ENCODE results near the gene EPHB2. TPM values are rescaled to one million over a fixed set of nuclear protein-coding genes. Genes with fewer than 3 reads are reported as not detected.

EPHB2 gene
- total RNA-seq, 2 donors from 2014 or later, result 11.4 to 17.4 TPM

DNA sequence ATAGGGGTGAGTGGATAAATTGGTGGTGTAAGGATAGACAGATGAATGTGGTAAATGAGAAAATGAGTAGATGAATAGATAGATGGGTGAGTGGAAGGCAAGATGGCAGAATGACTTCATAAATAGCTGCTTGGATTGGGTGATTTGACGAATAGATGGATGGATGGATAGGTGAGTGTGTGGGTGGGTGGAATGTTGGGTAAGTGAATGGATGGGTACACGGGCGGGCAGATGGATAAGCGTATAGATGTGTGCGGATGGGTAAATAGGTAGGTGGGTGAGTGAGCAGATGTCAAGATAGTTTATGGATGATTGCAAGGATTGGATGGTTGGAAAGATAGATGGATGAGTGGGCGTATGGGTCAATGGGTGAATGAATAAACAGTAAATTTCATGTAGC, 59.3 kb downstream of the EPHB2 start:
- no peak for DNase-seq (ENCODE audit: low spot score)
- intact Hi-C loops (cut with DNase I), result no loop called here

- no peak for DNase-seq (ENCODE audit: low spot score)
- intact Hi-C loops (cut with DNase I), result no loop called here
Measured at GRCh38 chr1:22772014-22772413, 61.4 kb downstream of the EPHB2 start.

DNA sequence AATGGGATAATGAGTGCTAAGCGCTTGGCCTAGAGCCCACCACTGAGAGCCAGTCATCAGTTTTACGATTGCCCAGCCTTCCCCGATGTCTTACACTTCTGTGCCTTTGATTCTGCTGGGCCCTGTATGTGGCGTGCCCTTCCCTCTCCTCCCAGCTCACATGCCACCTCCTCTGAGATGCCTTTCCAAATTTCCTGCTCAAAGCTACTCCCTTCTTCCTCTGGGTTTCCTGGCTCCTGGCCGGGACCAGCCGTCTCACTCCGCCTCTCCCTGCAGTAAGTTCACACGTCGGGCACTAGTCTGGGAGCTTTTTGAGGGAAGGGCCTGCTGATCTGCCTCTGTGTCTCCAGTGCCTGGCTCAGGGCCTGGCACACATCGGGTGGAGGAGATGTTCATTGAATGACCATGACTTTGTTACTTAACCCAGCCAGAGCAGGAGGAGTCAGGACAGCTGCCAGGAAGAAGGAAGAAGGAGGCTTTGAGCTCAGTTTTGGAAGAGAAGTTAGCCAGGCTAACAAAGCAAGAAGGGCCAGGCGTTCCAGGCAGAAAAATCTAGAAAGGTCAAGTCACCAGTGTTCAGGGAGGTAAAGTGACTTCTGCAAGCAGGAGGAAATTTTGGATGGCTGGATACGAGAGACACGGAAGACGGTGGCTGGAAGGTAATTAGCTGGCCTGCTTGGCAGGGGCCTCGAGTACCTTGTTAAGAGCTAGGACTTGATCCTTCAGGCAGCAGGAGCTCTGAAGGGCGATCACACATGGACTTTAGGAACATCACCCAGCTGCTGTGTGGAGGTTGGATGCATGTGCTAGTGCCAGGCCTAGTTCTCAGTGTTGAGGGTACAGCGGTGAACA, 63.6 kb downstream of the EPHB2 start:
- intact Hi-C loops (cut with DNase I), result no loop called here
- DNase-seq (ENCODE audit: low spot score), result peak; percentile 94

DNA sequence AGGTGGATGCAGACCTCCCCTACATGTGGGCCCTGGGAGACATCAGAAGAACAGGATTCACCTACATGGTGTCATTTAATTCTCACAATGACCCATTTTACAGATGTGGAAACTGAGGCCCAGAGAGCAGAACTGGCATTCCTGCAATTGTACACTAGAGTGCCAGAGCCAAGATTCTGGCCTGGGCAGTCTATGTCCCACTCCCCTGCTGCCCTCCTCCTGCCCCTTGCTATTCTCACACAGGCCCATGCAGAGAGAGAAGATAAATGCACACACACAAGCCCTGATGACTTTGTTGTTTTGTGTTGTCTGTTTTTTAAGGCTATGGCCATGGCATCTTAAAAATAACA, 64.2 kb downstream of the EPHB2 start:
- intact Hi-C loops (cut with DNase I), result no loop called here

DNA sequence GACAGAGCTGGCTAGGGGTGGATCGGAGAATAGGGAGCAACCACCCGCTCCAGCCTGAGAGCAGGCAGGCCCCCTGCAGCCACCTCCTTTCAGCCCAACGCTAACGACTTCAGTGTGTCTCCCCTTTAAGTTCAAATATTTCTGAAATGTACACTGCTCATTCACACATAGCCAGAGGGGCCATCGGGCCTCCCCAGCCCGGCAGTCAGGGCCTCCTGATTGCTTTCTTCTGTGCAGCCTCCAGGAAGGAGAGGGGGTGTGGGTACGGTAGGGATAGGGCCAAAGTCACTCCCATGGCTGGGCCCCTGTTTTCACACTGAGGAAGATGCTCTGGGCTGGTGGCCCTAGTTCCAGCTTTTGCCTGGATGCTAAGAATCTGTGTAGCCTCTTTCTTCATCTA, 64.8 kb downstream of the EPHB2 start:
- DNase-seq (ENCODE audit: low spot score), result no peak
- intact Hi-C loops (cut with DNase I), result no loop called here

More for the DNA sequence above, 64.2 kb downstream of the EPHB2 start:
- no peak for DNase-seq (ENCODE audit: low spot score)

DNA sequence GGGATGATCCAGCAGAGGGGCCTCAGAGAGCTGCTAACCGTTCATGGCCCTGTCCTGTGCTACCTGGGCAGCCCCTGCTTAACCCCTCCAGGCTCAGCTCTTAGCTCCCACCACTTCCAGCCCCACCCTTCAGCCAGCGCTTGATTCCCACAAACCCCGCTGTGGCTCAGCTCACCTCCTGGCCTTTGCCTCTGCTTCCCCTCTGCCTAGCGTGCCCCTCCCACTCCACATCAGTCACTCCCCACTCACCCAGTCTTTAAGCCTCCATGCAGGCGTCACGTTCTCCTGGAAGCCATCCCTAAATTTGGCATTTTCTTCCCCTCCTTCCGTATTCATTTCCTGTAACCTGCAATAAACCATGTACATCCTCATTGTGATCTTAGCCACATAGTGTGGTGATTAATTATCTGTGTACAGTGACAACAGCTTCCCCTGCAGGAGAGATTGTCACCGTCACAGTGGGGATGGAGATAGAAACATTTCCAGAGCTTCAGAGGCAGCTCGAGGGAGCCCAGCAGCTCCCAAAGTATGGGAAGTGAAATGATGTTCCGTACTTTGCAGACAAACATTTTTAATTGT, 65.5 kb downstream of the EPHB2 start:
- DNase-seq (ENCODE audit: low spot score), result no peak
- intact Hi-C loops (cut with DNase I), result no loop called here

DNA sequence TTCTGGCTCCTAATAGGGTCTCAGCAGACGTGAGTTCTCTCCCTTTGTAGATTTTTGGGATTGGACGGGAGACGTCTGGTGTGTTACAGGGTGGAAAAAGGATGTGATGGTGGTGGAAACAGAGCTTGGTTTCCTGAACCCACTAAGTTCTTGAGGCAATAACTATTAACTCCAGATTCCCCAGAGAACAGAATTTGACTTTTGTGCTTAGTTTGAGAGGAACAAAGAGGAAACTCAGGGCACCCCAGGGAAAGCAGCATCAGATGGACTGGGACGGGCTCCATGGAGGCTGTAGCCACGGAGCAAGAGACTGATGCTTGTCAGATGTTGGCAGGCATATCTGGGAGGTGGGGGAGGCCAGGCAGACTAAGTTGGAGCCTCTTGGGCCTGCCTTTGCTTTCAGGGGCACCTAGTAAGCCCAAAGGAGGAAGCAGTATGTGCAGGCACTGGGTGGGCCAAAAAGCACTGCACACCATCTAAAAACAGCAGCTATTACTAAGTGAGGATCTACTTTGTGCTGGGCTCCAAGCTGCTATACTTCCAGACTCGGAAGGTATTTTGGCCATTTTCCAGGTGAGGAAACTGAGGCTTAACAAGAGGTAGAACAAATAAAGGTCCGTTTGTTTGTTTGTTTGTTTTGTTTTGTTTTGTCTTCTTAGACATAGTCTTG, 66.9 kb downstream of the EPHB2 start:
- intact Hi-C loops (cut with DNase I), result no loop called here

GRCh38 chr1:22778408-22778807, 67.8 kb downstream of the EPHB2 start:
- intact Hi-C loops (cut with DNase I), result no loop called here

More for the DNA sequence above, 66.9 kb downstream of the EPHB2 start:
- DNase-seq (ENCODE audit: low spot score), result no peak

GRCh38 chr1:22778862-22779520, 68.4 kb downstream of the EPHB2 start:
- intact Hi-C loops (cut with DNase I), result no loop called here
- DNase-seq (ENCODE audit: low spot score), result peak; percentile 85

More at GRCh38 chr1:22778408-22778807, 67.8 kb downstream of the EPHB2 start:
- DNase-seq (ENCODE audit: low spot score), result no peak

GRCh38 chr1:22780696-22781095, 70.1 kb downstream of the EPHB2 start:
- intact Hi-C loops (cut with DNase I), result no loop called here
- no peak for DNase-seq (ENCODE audit: low spot score)

- no peak for DNase-seq (ENCODE audit: low spot score)
- intact Hi-C loops (cut with DNase I), result no loop called here
Measured at GRCh38 chr1:22781483-22781882, 70.8 kb downstream of the EPHB2 start.

DNA sequence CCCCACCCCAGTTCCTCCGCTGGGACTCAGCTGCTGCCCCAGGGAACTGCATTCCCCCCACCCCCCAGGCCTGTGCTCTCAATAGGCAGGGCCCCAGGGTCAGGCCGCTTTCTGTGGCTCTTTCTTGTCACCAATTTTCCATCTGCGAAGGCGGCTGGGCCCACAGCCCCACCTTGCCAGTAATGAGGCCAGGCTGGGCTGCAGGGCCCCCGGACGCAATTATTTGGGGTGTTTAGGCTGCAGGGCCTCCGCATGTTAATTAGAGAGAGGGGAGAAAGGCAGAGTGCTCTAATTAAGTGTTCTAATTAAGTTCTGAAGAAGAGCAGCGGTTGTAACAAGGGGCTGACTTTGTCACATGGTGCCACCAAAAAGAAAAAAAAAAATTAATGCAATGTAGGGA, 71.8 kb downstream of the EPHB2 start:
- no peak for DNase-seq (ENCODE audit: low spot score)
- intact Hi-C loops (cut with DNase I), result no loop called here

DNA sequence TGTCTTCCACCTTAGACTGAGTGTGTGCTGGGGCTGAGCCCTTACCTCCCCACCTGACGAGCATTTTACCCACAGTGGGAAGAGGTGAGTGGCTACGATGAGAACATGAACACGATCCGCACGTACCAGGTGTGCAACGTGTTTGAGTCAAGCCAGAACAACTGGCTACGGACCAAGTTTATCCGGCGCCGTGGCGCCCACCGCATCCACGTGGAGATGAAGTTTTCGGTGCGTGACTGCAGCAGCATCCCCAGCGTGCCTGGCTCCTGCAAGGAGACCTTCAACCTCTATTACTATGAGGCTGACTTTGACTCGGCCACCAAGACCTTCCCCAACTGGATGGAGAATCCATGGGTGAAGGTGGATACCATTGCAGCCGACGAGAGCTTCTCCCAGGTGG, 73.7 kb downstream of the EPHB2 start:
- no peak for DNase-seq (ENCODE audit: low spot score)
- intact Hi-C loops (cut with DNase I), result no loop called here

DNA sequence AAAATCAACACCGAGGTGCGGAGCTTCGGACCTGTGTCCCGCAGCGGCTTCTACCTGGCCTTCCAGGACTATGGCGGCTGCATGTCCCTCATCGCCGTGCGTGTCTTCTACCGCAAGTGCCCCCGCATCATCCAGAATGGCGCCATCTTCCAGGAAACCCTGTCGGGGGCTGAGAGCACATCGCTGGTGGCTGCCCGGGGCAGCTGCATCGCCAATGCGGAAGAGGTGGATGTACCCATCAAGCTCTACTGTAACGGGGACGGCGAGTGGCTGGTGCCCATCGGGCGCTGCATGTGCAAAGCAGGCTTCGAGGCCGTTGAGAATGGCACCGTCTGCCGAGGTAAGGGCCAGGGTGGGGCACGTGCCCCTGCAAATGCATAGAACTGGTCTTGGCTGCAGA, 74.1 kb downstream of the EPHB2 start:
- intact Hi-C loops (cut with DNase I), result no loop called here
- DNase-seq (ENCODE audit: low spot score), result no peak

DNA sequence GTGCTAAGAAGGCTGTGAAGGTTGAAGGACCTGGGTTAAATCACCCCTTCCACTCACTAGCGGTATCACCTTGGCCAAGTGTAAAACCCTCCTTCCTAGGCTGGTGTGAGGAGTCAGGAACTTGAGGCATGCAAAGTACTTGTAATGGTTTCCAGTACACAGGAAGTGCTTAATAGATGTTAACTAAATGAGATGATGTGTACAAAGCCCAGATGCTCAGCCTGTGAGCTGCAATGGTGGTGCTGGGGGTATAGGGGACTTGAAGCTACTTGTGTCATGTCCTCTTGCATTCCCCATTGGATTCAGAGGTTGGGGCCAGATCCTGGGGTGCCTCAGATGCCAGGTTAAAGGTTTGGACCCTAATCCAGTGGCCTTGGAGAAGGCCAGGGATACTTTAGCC, 75.5 kb downstream of the EPHB2 start:
- DNase-seq (ENCODE audit: low spot score), result no peak
- intact Hi-C loops (cut with DNase I), result no loop called here

GRCh38 chr1:22786719-22787489, 76.3 kb downstream of the EPHB2 start:
- intact Hi-C loops (cut with DNase I), result no loop called here
- no peak for DNase-seq (ENCODE audit: low spot score)

GRCh38 chr1:22787636-22788035, 77.0 kb downstream of the EPHB2 start:
- intact Hi-C loops (cut with DNase I), result loop anchor here in 1 of 2 donors (1.0 kb wide), 1 partner anchor 24 kb away; no protein-coding TSS in a partner anchor
- DNase-seq (ENCODE audit: low spot score), result no peak

GRCh38 chr1:22788254-22788661, 77.6 kb downstream of the EPHB2 start:
- intact Hi-C loops (cut with DNase I), result loop anchor here in 1 of 2 donors (1.0 kb wide), 1 partner anchor 23 kb away; no protein-coding TSS in a partner anchor
- no peak for DNase-seq (ENCODE audit: low spot score)

DNA sequence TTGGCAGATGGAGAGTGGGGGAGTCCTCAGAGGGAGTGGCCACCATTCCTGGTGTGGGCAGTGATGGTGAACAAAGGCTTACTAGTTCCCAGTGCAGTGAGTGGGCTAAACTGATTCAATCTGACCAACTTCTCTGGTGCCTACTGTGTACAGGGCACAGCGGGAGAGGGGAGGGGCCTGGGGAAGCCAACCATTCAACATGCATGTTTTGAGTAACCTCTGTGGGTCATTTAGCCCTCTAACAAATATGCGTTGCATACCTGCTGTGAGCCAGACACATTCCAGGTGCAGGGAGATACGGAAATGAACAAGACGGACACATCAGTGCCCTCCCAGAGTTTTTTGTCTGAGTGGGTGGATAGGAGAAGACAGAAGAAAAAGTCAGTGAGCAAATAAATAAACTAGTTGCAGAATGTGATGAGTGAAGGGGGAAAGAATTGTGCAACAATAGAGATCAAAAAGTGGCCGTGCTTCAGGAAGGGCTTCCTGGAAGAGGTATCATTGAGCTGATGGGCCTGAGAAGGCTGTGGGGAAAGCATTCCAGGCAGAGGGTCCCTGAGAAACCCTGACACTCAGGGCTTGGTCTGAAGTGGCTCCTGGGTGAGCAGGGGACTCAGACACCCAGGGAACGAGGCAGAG, 78.8 kb downstream of the EPHB2 start:
- no peak for DNase-seq (ENCODE audit: low spot score)
- intact Hi-C loops (cut with DNase I), result no loop called here

Measured in posterior vena cava (tissue), 2 donors.